ENCODE measurements around the gene ANKRD45. TPM values are rescaled to one million over a fixed set of nuclear protein-coding genes. Genes with fewer than 3 reads are reported as not detected.

Gene ANKRD45, protein sequence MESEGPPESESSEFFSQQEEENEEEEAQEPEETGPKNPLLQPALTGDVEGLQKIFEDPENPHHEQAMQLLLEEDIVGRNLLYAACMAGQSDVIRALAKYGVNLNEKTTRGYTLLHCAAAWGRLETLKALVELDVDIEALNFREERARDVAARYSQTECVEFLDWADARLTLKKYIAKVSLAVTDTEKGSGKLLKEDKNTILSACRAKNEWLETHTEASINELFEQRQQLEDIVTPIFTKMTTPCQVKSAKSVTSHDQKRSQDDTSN
- 20.3 TPM for total RNA-seq

GRCh38 chr1:173669491-173669941 lies at the start of gene ANKRD45:
Gene ANKRD45 (minus strand): TSS chr1:173669851. CDS start chr1:173659418, 10,433 bp downstream.

DNA sequence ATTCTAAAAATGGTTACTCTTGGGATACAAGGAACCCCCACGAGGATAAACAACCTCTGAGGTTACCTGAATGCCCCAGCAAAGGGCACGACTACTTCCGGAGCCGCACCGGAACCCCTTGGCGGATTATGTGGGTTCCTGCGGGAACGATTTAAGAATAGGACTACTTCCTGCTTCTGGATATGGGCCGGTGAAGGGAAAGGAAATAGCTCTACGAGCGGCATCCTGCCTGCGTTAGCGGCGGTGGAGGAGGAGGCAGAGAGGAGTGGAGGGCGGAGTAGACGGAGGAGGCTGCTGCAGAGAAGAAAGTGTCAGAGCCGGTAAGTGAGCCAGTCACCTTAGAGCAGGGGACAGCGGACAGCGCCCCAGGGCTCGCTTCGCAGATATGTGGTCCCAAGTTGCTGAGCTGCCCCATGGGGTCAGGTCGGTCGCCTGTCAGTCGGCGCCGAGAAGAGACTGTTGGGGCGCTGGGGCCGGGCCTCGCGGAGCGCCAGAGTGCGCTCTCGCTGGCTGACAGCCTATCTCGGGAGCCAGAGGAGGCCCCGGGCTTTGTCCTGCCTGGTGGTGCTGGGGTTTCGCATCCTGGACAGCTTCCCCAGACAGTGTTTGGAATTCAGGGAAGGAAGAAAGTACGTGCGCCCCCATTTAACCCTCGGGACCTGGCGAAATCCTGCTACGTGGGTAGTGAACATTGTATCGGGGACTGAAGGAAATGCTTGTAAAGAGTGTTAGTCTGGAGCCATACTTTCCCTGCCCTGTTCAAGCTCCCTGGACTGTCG lies 45.3 kb upstream of the ANKRD45 start, which contains the start of gene KLHL20:
TSS of gene KLHL20 (plus strand) at position 223 of the 779 bp plus-strand sequence. CDS start 1,063 bp downstream, outside the sequence.

DNA sequence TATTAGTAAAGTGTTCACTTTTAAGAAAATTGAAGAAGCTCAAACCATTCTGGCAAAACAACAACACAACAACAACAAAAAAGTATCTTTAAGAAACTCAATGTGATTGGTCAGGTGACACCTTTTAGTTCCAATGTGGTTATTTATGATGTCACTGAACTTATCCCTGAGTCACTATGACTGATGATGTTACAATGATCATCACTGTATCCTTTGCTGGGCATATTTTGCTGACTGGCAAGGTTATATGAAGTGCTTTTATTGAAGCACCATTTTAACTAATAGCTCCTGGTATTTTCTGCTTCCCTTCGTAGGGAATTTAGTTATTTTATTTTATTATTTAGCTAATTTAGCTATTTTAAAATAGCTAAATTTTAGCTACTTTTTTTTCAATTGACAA lies 34.5 kb downstream of the ANKRD45 start, which contains the start of gene TEX50:
TSS of gene TEX50 (plus strand) at position 223 of the 400 bp plus-strand sequence. CDS start 184 bp downstream, outside the sequence.

GRCh38 chr1:173603056-173603591 lies 66.5 kb downstream of the ANKRD45 start, which contains the start of gene SLC9C2:
Gene SLC9C2 (minus strand): TSS chr1:173603072. CDS start chr1:173601776, 1,296 bp downstream.

Other genes starting within 250 kb of the ANKRD45 start
- gene PRDX6, start 192.5 kb downstream of the ANKRD45 start, total RNA-seq, result 46.1 TPM
- gene SLC9C2, start 66.8 kb downstream of the ANKRD45 start, total RNA-seq, result 4.8 TPM
- not detected for gene TEX50, start 34.5 kb downstream of the ANKRD45 start, total RNA-seq
- gene KLHL20, start 45.1 kb upstream of the ANKRD45 start, total RNA-seq, result 30.9 TPM
- 19.8 TPM for gene DARS2, start 154.8 kb upstream of the ANKRD45 start, total RNA-seq
- 16.8 TPM for gene CENPL, start 155.0 kb upstream of the ANKRD45 start, total RNA-seq
- 398 TPM for gene GAS5, start 198.1 kb upstream of the ANKRD45 start, total RNA-seq
- gene ZBTB37, start 198.5 kb upstream of the ANKRD45 start, total RNA-seq, result 39.2 TPM
- gene SERPINC1, start 247.5 kb upstream of the ANKRD45 start, total RNA-seq, result not detected